ENCODE results near the gene SNAI3.

SNAI3 gene

DNA sequence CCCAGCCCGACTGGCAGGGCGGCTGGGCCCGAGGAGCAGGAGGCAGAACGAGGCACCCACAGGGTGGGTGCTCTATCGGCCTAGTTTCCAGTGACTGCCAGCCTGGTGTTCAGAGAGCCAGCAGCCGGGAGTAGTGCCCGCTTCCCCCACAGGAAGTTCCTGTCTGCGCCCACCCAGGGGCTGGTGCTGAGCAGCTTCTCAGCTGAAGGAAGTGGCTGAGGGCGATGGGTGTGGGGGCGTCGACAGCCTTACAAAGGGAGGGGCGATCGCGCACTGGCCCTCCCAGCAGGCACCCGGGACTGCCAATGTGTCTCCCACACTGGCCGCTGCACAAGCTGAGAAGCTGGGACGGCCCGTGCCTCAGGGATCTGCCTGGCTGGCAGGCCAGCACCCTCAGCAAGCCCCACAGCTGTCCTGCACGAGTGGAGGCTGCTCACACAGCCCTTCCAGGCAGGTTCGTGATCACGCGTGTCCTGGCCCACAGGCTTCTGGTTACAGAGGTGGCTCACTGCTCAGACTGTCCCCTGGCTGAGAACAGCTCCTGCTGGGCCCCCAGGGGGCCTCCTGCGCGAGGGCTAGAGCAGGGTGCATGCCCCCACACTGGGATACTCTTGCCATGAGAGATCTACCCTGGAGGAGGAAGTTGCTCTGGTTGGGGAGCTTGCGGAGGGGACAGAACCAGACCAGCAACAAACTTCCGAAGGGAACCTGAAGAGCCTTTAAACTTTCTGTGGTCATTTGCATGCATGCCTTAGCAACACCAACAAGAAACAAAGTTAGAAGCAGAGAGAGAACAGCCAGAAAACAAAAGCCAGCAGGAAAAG, 17.4 kb upstream of the SNAI3 start:
- DNase-seq: peak; percentile 69 to 80

DNA sequence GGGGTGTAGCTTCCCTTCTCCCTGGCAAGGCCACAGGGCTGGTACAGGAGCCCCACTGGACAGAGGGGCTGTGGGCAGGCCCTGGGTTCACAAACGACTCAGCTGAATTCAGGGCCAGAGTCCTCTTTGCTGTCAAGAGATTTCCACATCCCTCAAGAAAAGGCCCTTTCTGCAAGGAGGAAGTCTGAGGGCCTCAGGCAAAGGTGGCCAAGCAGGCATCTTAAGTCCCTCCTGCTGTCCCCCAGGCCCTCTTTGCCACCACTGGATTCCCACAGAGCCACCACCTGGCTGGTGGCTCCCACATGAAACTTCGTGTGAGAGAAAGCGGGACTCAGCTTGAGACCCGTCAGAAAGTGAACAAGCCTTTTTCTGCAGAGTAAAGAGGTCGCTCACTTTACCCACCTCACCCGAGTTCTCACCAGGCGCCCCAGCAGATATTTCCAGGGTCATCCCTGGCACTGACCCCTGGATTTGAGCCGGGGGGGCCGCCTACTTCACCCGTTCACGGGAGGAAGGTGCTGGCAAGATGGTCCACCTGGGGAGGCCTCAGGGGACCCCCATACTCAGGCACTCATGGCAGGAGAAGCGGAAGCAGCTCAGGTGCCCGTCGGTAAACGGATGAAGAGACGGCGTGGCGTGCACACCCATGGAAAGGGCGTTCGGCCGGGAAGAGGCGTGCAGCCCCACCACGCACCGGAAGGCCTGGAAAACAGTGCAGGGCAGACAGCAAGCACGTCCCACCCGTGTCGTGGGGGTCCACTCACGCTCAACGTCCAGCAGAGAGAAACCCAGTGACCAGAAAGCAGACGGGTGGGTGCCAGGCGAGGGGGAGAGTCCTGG, 16.3 kb upstream of the SNAI3 start:
- DNase-seq: peak in 1 of 2 donors; percentile 44

DNA sequence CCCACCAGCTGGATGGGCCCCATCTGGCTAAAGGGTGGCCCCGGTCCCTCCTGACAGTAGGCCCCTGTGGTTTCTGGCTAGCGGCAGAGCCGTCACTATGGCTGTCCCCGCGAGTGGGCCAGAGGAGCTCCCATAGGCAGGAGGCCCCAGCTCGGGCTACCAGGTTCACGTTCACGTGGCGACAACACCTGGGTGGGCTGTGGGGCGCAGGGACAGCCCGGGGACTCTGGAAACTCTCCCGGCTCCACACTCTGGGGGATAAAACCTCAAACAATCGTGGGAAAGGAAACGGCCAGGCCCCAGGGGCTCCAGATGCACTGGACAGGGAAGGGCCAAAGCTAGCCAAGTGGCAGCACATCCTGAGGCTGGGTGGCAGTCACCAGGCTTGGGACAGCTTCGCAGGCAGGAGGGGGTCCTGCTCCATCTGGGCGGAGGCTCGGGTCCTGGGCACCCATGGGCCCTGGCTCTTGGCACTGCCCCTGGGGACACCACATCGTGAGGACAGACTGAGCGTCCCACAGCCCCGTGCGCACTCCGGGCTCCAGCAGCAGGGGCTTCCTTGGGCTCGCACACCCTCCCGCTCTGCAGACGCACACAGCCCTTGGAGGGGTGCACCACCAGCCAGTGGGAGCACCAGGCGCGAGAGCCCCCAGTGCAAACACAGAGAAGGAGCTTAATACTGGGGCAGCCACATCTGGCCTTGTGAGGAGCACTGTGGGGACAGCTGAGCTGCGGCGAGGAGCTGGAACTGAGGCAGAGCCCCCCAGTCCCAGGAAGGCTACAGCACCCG, 15.5 kb upstream of the SNAI3 start:
- DNase-seq: peak; percentile 35 to 38

DNA sequence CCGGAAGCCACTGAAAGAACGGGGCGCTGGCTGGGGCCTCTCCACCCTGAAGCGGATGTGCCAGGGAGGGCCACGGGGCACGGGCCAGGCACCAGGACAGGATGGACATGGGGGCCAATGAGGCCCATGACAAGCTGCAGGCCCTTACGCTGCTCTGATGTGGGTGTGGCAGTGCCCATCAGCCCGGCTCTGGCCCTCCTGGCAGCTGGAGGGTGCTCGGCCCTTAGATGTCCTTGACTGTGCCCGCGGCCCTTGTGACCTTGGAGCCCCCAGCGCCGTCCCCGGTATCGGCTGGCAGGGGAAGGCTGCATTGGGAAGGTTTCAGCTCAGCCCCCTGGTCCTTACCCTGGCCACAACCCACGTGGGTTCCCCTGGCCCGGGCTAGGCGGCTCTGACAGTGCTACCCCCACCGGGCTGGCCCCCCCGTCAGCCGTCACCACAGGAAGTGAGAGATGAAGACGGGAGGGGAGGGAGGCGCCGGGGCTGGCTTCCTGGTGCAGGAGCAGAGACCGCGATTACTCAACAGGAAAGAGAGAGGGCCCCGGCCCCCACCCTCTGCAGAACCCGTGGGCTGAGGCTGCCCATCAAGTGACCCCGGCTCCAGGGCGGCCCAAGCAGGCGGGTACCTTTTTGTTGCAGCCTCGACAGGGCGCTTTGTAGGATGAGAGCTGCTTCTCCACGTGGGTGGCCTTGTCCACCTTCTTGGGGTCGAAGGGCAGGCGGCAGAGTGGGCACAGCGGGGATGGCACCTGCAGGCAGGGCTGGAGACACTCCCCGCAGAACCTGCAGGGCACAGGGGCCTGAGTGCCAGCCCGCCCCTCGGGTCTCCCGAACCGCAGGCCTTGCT, 14.6 kb upstream of the SNAI3 start:
- DNase-seq: peak; percentile 94 to 95

DNA sequence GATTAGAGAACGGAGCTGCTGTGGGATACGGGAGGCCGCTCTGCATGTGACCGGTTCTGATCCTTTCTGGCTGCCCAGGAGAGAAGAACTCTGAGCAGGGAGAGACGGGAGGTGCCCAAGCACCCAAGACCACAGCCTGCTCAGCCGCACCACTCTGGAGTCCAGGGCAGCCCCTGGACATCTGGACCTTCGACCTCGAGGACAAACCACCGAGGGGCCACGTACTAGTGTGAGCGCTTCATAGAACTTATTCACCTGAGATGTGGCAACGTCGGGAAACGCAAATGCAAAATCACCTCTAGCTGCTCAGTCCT, 14.0 kb upstream of the SNAI3 start:
- DNase-seq: no peak

DNA sequence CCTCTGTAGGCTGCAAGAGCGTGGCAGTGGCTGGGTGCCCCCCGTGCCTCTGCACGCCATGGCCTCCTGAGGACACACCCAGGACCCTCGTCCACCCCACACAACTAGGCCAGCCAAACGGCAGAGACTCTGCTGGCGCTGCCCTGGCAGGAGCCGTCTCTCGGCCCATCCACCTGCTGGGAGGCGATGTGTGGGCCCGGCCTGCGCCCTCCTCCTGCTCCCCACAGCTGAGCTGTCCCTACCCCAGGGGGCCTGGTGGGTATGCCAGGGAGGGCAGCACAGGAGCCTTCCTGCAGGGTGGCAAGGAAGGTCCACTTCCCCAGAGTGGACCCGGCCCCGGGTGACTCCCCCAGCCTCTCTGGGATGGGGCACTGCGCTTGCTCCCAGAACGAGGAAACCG, 12.9 kb upstream of the SNAI3 start:
- DNase-seq: no peak

DNA sequence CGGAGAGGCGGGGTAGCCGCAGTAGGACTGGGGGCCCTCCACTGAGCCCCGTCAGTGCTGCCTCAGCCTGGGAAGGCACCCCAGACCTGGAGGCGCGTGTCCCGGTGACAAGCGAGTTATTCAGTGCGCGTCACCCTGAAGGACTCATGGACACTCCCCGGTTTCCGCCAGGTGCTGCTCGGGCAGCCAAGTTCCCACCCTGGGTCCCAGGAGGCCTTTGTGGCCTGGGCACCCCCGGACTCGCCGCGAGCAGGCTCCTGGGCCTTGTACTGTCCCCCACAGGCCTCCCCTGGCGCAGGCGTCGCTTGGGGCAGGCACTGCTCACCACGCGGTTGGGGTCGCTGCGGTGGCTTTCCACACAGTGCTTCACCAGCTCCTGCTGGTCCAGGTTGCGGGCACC, 12.3 kb upstream of the SNAI3 start:
- no peak for DNase-seq

DNA sequence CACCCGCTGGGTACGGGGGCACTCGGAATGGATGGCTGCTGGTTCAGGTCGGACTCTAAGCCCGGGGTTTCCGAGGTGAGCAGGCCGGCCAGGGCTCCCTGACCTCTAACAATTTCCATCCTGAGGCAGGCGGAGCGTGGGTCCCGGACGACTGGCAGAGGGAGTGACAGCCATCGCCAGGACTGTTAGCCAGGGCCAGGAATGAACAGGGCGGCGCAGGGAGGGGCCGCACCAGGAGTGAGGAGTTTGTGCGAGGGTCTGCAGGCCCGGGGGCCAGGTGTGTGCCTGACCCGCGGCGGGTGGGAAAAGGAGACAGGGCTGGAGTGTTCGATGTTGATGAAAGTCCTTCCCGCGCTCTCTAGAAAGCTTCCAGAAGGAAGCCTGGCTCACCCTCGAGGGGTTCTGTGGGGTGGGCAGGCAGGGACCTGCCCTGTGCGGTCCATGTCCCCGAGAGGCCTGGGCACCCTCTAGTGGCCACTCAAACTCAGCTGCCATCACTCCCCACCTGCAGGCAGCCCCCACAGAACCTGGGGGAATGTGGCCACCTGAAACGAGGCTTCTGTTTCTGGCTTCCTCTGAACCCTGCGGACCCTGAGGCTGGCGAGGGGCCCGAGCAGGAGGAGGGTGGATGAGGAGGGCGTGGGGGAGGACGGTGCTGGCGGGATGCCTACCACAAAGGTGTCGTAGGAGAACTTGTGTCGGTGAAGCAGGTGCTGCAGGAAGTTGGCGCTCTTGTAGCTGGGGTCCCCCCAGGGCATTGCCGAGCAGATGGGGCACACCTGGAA, 11.7 kb upstream of the SNAI3 start:
- no peak for DNase-seq

DNA sequence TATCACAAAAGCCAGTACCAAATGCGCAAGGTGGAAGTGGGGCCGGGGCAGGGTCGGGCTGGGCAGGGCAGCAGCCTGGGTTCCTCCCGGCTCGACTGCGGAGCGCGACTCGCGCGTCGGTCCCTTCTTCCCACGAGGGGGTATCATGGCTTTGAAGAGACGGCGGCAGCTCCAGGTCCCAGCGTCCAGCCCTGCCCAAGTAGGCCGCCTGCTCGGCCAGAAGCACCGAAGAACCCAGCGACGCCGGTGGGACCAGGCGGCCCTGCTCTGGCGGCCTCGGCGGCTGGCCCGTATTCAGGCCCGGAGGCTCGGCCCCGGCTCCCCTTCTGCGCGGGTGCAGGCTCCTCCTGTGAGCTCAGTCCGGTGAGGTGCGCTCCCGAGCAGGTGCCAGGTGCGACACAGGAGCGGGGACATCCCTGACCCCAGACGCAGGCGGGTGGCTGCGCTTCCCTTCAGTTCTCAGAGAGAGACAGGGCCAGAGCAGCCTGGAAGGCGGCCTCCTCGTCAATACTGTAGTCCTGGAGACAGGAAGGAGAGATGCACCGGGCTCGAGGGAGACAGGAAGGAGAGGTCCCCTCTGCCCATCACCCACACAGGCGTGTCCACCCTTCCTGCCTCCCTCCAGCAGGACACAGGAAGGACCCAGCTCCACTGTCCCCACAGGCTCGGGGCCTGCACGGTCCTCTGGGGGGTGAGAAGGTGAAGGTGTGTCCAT, 11.0 kb upstream of the SNAI3 start:
- DNase-seq: no peak

DNA sequence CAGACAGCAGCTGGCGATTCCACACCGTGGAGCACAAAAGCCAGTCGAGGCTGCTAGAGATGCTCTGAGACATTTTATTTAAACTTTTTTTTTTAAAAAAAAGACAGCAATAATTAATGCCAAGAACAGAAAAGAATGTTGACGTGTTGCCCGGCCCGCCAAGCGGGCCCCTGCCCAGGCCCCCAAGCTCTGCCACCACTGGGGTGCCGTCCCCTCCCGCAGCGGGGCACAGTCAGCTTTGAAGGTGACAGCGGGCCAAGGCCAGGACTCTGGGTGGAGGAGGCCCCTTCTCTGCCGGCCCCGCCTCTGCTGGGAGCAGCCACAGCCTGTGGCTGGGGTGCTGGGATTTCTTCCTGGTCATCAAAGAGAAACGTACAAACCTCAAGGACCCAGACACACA, 10.1 kb upstream of the SNAI3 start:
- DNase-seq: no peak

DNA sequence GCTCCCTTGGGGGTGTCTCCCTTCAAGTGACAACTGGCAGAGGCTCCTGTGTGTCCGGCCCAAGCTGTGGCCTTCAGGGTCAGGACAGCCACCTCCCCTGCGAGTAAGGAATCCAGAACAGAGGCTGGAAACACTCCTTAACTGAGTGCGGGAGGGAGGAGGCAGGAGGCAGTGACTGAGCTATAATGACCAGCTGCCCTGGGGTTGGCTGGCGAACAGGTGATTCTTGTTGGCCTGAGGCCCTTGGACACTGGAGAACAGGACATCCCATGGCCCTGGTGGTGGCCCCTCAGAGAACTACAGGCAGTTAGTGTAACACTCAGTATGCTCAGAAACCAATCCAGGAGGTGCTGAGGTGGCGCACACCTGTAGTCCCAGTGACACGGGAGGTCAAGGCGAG, 9.4 kb upstream of the SNAI3 start:
- no peak for DNase-seq

DNA sequence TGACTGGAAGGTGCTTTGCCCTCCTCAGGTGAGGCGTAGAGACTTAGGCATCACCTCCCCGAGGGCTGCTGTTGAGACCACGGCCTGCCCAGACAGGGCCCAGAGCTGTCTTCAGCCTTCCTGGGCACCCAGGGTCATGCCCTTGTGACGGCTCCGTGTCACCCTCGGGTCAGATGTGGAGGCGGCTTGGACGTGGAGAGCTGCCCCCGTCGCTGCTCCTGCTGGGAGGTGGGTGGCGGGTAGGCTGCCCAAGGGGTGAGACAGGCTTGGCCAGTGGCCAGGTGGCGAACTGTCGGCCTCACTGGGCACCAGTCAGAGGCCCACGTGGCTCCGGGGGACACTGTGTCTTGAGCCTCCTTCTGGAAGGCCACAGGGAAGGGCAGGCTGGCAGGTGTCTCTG, 8.9 kb upstream of the SNAI3 start:
- no peak for DNase-seq

DNA sequence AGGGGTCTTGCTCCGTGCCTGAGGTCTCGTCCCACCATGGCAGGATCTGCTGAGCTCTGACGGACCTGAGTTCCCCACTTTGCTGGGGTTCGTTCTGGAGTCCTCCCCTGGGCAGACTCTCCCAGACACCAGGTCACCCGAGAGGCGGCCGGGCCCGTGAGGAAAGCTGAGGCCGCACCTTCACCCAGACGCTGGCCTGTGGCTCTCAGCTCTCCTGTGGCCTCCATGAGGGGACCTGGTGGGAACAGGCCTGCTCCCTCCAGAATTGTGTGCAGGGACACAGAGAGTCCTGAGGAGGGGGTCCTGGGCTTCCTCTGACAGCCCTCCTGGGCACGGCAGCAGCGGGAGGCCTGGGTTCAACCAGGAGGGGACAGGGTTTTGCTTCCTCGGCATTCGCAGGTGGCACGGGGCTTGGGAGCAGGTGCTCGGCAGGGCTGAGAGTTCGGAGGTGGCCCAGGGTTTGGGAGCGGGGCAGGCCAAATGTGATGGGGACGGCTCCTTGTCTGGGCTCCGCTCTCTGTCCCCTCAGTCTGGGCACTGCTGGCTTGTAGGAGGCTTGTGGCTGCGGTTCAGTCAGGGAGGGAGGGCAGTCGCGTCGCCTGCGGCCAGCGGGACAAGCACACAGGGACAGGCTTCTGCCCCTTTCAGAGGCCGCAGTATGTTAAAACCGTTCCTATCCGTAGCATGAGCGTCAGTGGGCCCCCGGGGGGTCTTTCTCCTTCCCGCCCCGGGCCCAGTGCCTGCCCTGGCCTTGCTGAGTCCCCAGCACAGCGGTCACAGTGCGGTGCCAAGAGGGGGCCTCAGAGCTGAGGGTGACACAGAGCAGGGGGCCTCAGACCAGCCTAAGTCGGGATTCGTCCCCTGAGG, 8.1 kb upstream of the SNAI3 start:
- no peak for DNase-seq

DNA sequence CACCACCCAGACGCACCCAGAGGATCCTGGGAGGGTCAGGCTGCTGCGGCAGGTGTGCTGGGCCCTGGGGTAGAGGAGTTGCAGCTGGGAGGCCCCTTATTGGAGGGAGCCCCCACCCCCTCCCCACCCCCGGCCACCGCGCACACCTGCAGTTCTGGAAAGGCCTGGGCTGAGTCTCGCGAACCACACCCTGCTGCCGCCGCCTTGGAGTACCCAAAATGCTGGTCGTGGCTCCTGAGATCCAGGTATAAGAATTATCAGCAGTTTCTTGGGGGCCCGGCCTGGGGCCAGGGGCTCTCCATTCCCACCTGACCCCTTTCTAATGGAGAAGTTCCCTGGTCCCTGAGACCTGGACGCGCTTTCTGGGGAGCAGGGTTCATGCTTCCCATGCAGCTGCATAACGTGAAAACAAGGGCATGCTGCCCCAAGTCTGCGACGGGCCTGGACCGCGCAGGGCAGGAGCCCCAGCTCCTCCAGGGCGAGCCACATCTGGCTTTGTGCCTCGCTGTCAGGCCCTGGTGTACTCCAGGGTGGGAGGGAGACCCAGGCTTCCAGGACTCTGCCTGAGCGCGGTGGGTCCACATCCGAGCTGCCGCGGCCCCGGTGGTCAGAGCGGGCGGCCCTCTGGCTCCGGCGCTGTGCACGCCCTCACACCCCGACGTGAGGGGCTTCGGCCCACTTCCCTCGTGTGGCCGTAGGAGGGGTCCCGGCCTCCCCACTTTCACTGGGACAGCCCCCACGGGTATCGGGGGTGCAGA, 7.3 kb upstream of the SNAI3 start:
- DNase-seq: no peak

DNA sequence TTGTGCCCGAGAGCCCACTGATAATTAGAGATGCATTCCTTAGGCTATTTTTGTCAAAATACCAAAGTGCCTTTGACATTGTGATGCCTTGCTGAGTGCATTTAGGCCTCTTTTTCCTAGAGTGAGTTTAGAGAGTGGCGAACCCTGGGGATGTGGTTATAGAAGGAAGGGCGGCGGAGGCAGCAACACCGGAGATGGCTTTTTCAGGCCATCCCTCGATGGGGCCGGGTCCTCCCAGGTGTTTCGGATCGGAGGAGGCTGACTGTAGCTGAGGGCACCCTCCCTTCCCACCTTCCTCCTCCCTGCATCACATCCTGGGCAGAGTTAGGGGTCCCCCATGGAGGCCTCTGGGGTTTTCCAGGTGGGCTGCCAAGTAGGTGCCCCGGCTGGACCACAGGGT, 6.6 kb upstream of the SNAI3 start:
- DNase-seq: no peak

DNA sequence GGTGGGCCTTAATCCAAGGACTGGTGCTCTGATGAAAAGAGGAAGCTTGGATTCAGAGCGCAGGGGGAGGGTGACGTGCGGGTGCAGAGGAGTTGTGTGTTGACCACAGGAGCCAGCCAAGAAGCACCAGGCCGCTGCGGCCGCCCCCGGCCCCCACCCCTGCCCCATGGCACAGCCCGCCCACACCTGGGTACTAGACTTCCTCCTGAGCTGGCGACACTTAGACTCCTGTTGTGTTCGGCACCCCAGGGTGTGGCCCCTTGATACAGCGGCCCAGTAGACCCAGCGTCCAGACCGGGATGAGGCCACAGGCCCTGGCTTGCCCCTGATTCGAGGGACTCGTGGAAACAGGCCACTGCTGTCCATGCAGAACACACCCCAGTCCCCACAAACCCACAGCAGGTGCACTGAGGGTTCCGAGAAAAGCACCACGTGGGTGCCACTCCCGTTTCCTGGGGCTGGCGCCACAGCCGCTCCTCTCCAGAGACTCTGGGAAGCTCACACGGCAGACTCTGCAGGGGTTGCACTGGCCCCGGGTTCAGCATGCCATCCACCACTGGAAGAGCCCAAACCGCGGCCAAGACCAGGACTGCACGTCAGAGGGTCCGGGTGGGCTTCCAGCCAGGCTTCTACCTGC, 5.7 kb upstream of the SNAI3 start:
- peak in 1 of 2 donors; percentile 40 for DNase-seq

DNA sequence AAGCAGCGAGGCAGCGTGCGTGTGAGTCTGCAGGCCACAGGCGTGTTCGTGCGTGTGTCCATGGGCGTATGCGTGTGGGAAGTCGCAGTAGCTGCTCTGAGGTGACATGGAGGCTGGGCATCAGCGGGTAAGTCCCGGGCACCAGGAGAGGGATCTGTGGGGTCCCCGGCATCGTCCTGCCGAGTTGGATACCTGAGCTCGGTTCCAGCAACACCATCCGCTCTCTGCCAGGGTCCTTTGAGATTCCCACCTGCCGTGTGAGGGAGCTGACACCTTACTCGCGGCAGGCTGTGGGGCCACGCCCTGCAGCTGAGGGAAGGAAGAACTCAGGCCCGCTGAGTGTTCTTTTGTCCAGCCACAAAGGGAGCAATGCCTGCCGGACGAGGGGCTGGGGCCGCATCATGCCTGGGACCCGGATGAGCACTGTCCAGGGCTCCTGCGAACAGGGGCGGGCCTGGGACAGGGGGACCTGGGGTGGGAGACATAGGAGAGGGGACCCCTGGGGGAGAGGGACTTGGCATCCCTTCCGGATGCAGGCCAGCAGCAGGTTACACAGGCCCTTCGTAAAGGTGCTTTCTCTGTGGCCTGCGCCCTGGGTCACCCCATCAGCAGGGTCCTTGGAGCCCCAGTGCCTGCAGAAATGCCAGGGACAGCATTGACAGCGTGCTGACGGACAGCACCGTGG, 5.0 kb upstream of the SNAI3 start:
- no peak for DNase-seq

Measured in stimulated activated CD4-positive, alpha-beta T cell treated with anti-CD3 and anti-CD28 coated beads, Interleukin-2, amount 100 ng/mL, for 24 hours (primary cell).